GM15510 (cell line): ENCODE measurements around the gene PABPC3.

ENCODE experiments used
- POLR2A ChIP-seq: IDR thresholded peaks from 3 replicates; pipeline ENCODE4 v1.6.1; 2011; ENCODE audit warnings: borderline replicate concordance; ENCODE audit not compliant: insufficient read length; ENCODE audit errors: extremely low read depth

PABPC3 gene

GRCh38 chr13:25095851-25096453, at the start of gene PABPC3:
PABPC3 (plus strand) TSS chr13:25096136; CDS start chr13:25096199, 63 bp downstream.
- TF ChIP-seq POLR2A = no peak

- no peak for TF ChIP-seq POLR2A
Measured at GRCh38 chr13:25046274-25046984, 49.5 kb upstream of the PABPC3 start.

GRCh38 chr13:25046985-25047511, 48.9 kb upstream of the PABPC3 start:
- no peak for TF ChIP-seq POLR2A

GRCh38 chr13:25051065-25051464, 44.9 kb upstream of the PABPC3 start:
- no peak for TF ChIP-seq POLR2A

- TF ChIP-seq POLR2A = no peak
Measured at GRCh38 chr13:25059166-25059565, 36.8 kb upstream of the PABPC3 start.

- no peak for TF ChIP-seq POLR2A
Measured at GRCh38 chr13:25059958-25060357, 36.0 kb upstream of the PABPC3 start.

GRCh38 chr13:25062479-25062878, 33.5 kb upstream of the PABPC3 start:
- TF ChIP-seq POLR2A = no peak

- no peak for TF ChIP-seq POLR2A
Measured at GRCh38 chr13:25064396-25064795, 31.5 kb upstream of the PABPC3 start.

- TF ChIP-seq POLR2A = no peak
Measured at GRCh38 chr13:25065974-25066770, 29.8 kb upstream of the PABPC3 start.

GRCh38 chr13:25067064-25067463, 28.9 kb upstream of the PABPC3 start:
- no peak for TF ChIP-seq POLR2A

- no peak for TF ChIP-seq POLR2A
Measured at GRCh38 chr13:25068810-25069209, 27.1 kb upstream of the PABPC3 start.

GRCh38 chr13:25069236-25069635, 26.7 kb upstream of the PABPC3 start:
- TF ChIP-seq POLR2A = no peak

GRCh38 chr13:25069911-25070310, 26.0 kb upstream of the PABPC3 start:
- TF ChIP-seq POLR2A = no peak

GRCh38 chr13:25080773-25081172, 15.2 kb upstream of the PABPC3 start:
- TF ChIP-seq POLR2A = no peak

GRCh38 chr13:25084096-25084495, 11.8 kb upstream of the PABPC3 start:
- TF ChIP-seq POLR2A = no peak
